Esophagus muscularis mucosa (tissue), 4 donors: ENCODE data around the gene CBLC. TPM values are rescaled to one million over a fixed set of nuclear protein-coding genes. Genes with fewer than 3 reads are reported as not detected.

ENCODE experiments used
- DNase-seq: peaks from one replicate; pipeline ENCODE4 v3.0.0-alpha.2; 2017; ENCODE audit errors: extremely low spot score
- H3K27ac ChIP-seq, 4 donors: fragments of 200-600 bp; sonication (generic); replicated peaks in 1 of 4; 1 replicate in 3 of 4; 2 replicates in 1 of 4; pipeline ENCODE4 v1.5.1; 2016 to 2019; ENCODE audit warnings: mild to moderate bottlenecking in 1 of 4
- H3K27me3 ChIP-seq, 4 donors: fragments of 200-600 bp; sonication (generic); one replicate each; pipeline versions ENCODE4 v1.5.1 to v1.6.0; 2016 to 2019
- H3K36me3 ChIP-seq, 4 donors: fragments of 200-600 bp; sonication (generic); one replicate each; pipeline ENCODE4 v1.5.1; 2016 to 2019
- H3K4me1 ChIP-seq, 4 donors: fragments of 200-600 bp; sonication (generic); one replicate each; pipeline ENCODE4 v1.5.1; 2016 to 2019
- H3K4me3 ChIP-seq, 4 donors: fragments of 200-600 bp; sonication (generic); 1 replicate in 2 of 4; 2 replicates in 2 of 4; pipeline ENCODE4 v1.5.1; 2016 to 2019; ENCODE audit warnings: mild to moderate bottlenecking in 4 of 4, moderate library complexity in 1 of 4
- H3K9me3 ChIP-seq, 4 donors: fragments of 200-600 bp; sonication (generic); 1 replicate in 3 of 4; 2 replicates in 1 of 4; pipeline ENCODE4 v1.5.1; 2016 to 2019
- EP300 ChIP-seq: sonication (generic); formaldehyde crosslinking; IDR thresholded peaks from one replicate; pipeline ENCODE4 v1.6.1; 2017; ENCODE audit warnings: antibody characterized with exemption
- POLR2A ChIP-seq: fragments of 450-650 bp; IDR thresholded peaks from one replicate; pipeline ENCODE4 v1.6.1; 2017; ENCODE audit warnings: antibody characterized with exemption, moderate library complexity, mild to moderate bottlenecking, low read depth
- POLR2AphosphoS5 ChIP-seq, 2 donors: sonication (generic); formaldehyde crosslinking; IDR thresholded peaks; one replicate each; pipeline ENCODE4 v1.6.1; 2017; ENCODE audit warnings: antibody characterized with exemption in 2 of 2
- WGBS: methylation state at CpG from one replicate; pipeline ENCODE4 v1.1.5; 2018; 5-methylcytosine and 5-hydroxymethylcytosine counted together
- intact Hi-C: fragments of 100-400 bp; cut with DNase I; formaldehyde crosslinking; loops from one replicate; pipeline ENCODE4 v1.15.1; 2023
- total RNA-seq, 4 donors: library from RNA; depleted of rRNA; stranded (reverse); fragments of >200 nt; gene quantifications; one replicate each; pipeline versions ENCODE4 v1.1.0 to v1.2.1, GENCODE V29; 2016
- TF ChIP-seq, protein P1 (sequence below), 3 experiments: fragments of 200-600 bp in 2 of 3; fragments of 450-650 bp in 1 of 3; sonication (generic) in 2 of 3; IDR thresholded peaks; one replicate each; pipeline ENCODE4 v1.5.1; 2017 to 2019; ENCODE audit warnings: antibody characterized with exemption in 3 of 3, mild to moderate bottlenecking in 2 of 3, moderate library complexity in 1 of 3

CBLC gene
- total RNA-seq, 4 donors from 2014 or later = 0.34 to 0.50 TPM; not detected in 2

DNA sequence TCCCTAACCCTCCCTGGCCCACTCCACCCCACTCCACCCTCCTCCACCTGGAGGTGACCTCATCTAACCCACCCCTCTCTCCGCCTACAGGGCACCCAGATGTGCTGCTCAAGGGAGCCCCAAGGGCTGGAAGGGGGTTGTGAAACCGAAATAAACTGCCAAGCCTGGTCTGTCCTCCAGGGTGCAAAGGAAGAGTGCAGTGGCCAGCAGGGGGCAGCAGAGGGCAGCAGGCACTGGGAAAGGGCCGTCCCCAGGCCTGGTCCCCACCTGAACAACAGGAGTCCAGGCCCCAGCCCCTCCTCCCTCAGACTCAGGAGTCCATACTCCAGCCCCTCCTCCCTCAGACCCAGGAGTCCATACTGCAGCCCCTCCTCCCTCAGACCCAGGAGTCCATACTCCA lies 22.8 kb downstream of the CBLC start:
- no peaks in the 10 kb centered on the region for H3K36me3 ChIP-seq
- no peaks in the 10 kb centered on the region for H3K9me3 ChIP-seq
- TF ChIP-seq, protein P1, sequence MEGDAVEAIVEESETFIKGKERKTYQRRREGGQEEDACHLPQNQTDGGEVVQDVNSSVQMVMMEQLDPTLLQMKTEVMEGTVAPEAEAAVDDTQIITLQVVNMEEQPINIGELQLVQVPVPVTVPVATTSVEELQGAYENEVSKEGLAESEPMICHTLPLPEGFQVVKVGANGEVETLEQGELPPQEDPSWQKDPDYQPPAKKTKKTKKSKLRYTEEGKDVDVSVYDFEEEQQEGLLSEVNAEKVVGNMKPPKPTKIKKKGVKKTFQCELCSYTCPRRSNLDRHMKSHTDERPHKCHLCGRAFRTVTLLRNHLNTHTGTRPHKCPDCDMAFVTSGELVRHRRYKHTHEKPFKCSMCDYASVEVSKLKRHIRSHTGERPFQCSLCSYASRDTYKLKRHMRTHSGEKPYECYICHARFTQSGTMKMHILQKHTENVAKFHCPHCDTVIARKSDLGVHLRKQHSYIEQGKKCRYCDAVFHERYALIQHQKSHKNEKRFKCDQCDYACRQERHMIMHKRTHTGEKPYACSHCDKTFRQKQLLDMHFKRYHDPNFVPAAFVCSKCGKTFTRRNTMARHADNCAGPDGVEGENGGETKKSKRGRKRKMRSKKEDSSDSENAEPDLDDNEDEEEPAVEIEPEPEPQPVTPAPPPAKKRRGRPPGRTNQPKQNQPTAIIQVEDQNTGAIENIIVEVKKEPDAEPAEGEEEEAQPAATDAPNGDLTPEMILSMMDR (IDR thresholded peaks at IDR 0.05) = peak; percentile 87 to 92 (median 90)
- TF ChIP-seq POLR2A (no peak), EP300 (no peak), POLR2AphosphoS5 (IDR thresholded peaks at IDR 0.05) (peak in 1 of 2 donors; percentile 49)
- H3K4me3 ChIP-seq = no peak overlapping the region
- no peak overlapping the region for H3K27ac ChIP-seq
- WGBS = 10% methylated on average over 2 of the region's 3 CpGs
- DNase-seq = peak; percentile 96
- intact Hi-C loops = loop anchor here (1.0 kb wide), 1 partner anchor 44 kb away; no protein-coding TSS in a partner anchor
- peaks cover 13 to 23% (median 18%) of the 10 kb centered on the region in 4 donors for H3K4me1 ChIP-seq
- no peaks in the 10 kb centered on the region for H3K27me3 ChIP-seq

DNA sequence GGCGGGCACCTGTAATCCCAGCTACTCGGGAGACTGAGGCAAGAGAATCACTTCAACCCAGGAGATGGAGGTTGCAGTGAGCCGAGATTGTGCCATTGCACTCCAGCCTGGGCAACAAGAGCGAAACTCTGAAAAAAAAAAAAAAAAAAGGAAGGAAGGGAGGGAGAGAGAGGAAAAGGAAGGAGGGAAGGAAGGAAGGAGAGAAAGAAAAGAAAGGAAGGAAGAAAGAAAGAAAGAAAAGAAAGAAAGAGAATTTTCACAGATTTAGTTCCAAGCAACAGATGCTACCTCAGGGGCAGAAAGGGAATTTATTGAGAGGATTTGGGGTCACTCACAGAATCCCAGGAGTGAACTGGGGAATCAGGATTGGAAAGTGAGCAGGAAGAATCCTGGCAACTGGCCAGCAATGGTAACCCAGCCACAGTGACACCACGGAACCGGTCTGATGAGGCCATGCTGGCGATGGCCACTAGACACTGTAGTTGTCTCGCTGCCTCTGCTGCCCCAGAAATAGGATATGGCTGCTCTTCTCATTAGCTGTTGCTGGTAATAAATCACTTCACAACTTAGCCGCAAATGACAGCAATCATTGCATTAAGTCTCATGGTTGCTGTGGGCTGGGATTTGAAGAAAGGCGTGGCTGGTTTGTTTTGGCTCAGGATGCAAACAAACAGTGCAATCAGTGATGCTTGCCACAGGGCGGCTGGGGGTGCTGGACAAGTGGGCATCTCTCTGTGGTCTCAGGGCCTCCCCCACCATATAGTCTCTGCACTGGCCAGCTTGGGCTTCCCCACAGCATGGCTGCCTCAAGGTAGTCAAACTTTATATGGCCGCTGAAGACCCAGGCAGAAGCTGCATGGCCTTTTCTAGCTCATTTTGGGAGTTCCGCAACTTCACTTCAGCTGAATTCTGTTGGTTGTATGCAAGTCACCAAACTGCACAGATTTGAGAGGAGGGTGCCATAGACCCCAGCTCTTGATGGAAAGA lies 26.0 kb downstream of the CBLC start:
- 89% methylated on average over 11 of the region's 13 CpGs for WGBS
- no peak for TF ChIP-seq EP300
- TF ChIP-seq, protein P1 (IDR thresholded peaks at IDR 0.05) = no peak
- TF ChIP-seq POLR2A = no peak
- TF ChIP-seq POLR2AphosphoS5 (IDR thresholded peaks at IDR 0.05) = no peak

DNA sequence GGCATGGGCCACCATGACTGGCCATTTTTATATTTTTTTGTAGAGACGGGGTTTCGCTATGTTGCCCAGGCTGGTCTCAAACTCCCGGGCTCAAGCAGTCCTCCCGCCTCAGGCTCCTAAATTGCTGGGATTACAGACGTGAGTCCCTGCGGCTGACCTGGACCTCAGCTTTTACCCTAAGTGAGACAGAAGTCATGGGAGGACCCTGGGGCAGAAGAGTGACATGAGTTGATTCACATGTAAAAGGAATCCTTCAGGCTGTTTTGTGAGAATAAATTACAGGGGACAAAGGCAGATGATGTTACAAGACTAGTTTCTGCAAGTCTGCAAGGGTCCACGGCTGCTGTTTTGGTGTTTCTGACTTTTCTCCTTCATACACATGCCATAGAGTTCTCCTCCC lies 28.6 kb downstream of the CBLC start:
- Histone ChIP-seq H3K36me3 (peaks cover 0 to 4% (median 2%) of the 10 kb centered on the region in 4 donors), H3K4me3 (no peak overlapping the region), H3K4me1 (peaks cover 27 to 42% (median 37%) of the 10 kb centered on the region in 4 donors), H3K9me3 (no peaks in the 10 kb centered on the region), H3K27me3 (no peaks in the 10 kb centered on the region), H3K27ac (no peak overlapping the region)
- no peak for TF ChIP-seq POLR2A
- TF ChIP-seq, protein P1 (IDR thresholded peaks at IDR 0.05) = no peak
- TF ChIP-seq EP300 = no peak
- no peak for TF ChIP-seq POLR2AphosphoS5 (IDR thresholded peaks at IDR 0.05)
- intact Hi-C loops = no loop called here
- 81% methylated on average over 7 of the region's 7 CpGs for WGBS
- DNase-seq = no peak

More for the DNA sequence above, 26.0 kb downstream of the CBLC start:
- no peaks in the 10 kb centered on the region for H3K27me3 ChIP-seq
- H3K4me3 ChIP-seq = no peak overlapping the region
- intact Hi-C loops = no loop called here
- no peaks in the 10 kb centered on the region for H3K9me3 ChIP-seq
- no peak overlapping the region for H3K27ac ChIP-seq
- H3K36me3 ChIP-seq = no peaks in the 10 kb centered on the region
- no peak for DNase-seq
- H3K4me1 ChIP-seq = peaks cover 11 to 26% (median 15%) of the 10 kb centered on the region in 4 donors

DNA sequence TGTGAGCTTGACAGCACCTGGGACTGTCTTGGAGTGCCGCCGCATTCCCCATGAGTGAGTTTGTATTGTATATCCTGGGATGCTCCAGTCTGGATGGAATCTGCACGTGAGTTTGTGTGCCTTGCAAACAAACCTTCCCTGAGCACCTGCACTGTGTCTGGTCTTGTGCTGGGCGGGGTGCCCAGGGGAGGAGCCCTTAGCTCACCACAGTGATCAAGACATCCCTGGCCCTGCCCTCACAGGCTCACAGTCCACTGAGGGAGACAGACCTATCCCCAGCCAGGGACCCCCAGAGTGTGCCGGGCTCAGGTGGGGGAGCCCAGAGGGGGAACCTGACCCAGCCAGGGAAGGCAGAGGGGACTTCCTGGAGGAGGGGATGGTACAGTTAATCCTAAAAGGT lies 29.5 kb downstream of the CBLC start:
- TF ChIP-seq POLR2AphosphoS5 (IDR thresholded peaks at IDR 0.05) (no peak), EP300 (no peak), POLR2A (no peak)
- TF ChIP-seq, protein P1 (IDR thresholded peaks at IDR 0.05) = no peak
- no peak for DNase-seq
- peaks cover 27 to 42% (median 37%) of the 10 kb centered on the region in 4 donors for H3K4me1 ChIP-seq
- WGBS = 71% methylated on average over 5 of the region's 5 CpGs
- peaks cover 0 to 12% (median 5%) of the 10 kb centered on the region in 4 donors for H3K36me3 ChIP-seq
- H3K9me3 ChIP-seq = no peaks in the 10 kb centered on the region
- intact Hi-C loops = no loop called here
- peak overlapping the region in 3 of 4 donors; percentile 70 to 82 (median 79) for H3K27ac ChIP-seq
- H3K4me3 ChIP-seq = no peak overlapping the region
- no peaks in the 10 kb centered on the region for H3K27me3 ChIP-seq
